HG02763 (cell line): ENCODE data around the gene B4GALT6.
"Not testable (repeated sequence)": the region's sequence is repeated elsewhere in the genome, so short reads cannot be mapped to it uniquely, and the experiment has no call there.

Experiments used
- ATAC-seq: cut with Tn5 transposase; IDR thresholded peaks from one replicate; pipeline ENCODE4 v1.9.1; 2021; ENCODE audit warnings: mild to moderate bottlenecking, moderate library complexity; ENCODE audit not compliant: unreplicated experiment

The B4GALT6 gene, protein sequence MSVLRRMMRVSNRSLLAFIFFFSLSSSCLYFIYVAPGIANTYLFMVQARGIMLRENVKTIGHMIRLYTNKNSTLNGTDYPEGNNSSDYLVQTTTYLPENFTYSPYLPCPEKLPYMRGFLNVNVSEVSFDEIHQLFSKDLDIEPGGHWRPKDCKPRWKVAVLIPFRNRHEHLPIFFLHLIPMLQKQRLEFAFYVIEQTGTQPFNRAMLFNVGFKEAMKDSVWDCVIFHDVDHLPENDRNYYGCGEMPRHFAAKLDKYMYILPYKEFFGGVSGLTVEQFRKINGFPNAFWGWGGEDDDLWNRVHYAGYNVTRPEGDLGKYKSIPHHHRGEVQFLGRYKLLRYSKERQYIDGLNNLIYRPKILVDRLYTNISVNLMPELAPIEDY

DNA sequence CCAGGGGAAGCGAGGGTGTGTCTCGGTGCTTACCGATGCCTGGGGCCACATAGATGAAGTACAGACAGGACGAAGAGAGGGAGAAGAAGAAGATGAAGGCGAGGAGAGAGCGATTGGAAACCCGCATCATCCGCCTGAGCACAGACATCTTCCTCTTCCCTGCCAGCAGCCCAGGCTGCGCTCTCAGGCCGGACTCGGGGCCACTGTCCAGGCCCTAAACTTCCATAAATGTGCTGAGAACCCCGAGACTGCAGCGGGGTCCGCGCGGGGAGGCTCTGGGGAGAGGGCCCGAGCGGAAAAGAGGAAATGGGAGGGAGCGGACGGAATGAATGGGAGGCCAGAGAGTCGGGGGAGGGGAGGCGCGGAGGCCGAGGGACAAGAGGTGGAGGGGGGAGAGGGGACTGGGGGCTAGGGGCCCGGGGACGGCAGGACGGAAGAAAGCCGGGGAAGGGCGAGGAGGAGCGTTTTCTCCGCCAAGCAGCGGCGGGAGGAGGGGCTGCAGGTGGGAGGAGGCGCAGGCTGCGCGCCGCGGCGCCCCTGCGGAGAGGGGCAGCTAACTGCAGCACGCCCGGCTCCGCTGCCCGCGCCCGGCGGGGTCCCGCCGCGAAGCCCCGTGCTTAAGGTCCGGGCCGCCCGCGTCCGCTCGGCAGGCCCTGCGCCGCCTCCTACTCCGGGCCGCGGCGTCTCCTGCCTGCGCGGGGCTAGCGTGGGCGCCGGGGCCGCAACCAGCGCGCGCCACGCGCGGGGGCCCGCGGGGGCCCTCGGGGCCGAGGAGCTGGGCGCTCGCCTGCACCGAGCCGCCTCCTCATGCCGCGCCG is at the start of gene B4GALT6:
Gene B4GALT6 (minus strand): TSS at position 303 of the 818 bp plus-strand sequence. CDS start 155 bp downstream, at position 148.
- peak; percentile 41 for ATAC-seq

DNA sequence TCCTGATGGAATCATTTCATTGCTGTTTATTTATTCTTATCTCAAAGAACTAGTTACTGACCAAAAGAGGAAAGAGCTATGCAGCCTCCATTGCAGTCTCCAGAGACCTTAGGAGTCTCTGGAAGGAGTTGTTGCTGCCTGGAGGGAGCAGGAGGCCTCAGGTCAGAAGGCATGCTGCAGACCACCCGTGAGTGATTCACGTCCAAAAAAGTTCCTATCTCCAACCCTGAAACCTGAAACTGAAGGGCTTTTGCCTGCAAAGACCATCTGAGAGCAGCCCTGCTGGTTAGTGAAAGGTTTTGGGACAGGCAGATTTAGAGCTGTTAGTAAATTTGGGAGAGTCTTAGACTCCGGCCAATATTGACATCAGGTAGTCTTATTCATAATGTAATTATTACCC is 47.2 kb upstream of the B4GALT6 start:
- no peak for ATAC-seq

DNA sequence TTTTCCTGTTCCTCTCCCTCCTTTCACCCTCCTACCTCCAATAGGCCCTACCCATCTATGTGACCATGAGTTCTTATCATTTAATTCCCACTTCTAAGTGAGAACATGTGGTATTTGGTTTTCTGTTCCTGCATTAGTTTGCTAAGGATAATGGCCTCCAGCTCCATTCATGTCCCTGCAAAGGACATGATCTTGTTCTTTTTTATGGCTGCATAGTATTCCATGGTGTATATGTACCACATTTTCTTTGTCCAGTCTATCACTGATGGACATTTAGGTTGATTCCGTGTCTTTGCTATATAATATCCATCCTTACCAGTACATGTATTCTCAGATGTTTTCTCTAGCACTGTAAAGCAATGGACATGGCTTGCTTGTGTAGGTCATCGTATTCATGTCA is 44.8 kb upstream of the B4GALT6 start:
- ATAC-seq: not testable (repeated sequence)

DNA sequence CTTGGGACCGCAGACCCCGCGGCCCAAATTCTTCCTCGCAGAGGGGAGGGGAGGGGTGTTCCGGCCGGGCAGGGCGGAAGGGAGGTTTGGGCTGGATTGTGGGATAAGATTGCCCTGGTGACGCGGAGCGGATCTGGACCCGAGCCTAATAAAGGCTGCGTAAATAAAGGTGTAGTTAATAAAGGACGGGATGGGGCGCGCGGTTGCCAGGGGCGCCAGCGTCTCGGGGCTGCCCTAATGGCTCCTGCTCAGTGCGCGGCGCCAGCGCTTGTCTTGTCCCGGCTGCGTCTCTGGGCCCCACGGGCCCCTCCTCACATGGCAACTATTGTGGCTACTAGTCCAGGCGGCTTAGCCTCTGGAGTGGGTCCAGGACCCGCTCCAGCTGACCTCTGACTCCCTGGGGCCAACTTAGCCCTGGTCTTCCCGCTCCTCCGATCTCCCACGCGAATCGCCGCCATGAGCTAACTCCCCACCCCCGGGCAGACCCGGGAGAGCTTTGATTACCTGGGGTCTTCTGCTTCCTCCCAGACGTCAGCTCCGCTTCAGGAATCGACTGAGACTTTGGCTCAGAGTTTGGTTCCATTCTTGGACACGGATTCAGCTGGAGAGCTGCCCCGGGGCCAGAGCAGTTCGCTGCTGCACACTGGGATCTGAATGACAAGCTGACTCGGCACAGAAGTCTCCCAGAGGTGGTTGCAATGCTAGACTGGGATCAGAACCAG is 39.8 kb upstream of the B4GALT6 start:
- ATAC-seq: no peak

DNA sequence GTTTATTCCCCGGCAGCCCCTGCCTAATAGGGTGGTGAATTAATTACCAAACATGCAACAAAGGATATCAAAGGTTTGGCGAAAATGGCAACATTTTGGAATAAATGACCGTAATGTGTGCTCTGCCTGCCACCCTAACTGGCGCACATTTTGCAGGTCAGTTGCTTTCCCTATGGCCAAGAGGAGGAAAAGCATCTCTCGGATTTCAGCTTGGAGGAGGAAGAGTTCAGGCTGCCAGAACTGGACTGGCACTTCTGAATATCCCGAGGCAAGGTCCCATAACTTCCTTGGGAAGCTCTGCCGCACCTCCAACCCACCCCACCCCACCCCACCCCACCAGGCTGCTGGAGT is 39.2 kb upstream of the B4GALT6 start:
- ATAC-seq: no peak

DNA sequence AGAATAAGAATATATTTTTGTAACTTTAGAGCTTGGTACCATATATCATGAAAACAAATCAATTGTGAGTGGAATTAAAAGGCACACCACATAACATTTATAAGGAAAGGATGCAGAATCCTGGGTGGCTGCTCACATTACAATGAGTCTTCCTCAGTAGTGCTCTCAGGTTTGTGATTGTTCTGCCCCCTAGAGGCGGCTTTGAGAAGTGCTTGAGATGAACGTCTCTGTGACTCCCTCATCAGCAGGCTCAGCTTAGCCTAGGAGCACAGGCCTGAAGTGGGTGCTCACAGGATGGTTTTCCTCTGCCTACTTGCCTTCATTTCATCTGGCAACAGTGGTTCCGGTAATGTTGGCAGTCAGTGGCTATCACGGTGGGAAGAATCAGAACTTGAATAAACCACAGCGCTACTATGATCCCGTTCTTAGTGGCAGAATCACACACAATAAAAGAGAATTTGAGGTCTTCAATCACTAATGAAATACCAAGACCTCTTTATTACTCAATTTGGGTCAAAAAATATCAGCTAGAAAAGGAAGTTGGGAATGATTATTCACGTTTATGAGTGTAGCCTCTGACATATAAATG is 38.1 kb upstream of the B4GALT6 start:
- ATAC-seq: peak; percentile 97

DNA sequence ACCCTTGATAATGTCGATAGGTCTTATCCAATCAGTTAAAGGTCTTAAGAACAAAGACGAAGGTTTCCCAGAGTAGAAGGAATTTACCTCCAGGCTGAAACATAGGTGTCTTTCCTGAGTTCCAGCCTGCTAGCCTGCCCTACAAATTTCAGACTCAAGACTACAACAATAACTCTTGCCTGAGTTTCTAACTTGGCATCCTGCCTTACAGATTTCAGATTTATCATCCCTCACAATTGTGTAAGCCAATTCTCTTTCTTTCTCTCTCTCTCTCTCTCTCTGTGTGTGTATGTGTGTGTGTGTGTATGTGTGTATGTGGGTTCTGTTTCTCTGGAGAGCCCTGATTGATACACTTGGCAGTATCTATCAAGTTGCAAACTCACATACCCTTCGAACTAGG is 37.2 kb upstream of the B4GALT6 start:
- ATAC-seq: no peak

DNA sequence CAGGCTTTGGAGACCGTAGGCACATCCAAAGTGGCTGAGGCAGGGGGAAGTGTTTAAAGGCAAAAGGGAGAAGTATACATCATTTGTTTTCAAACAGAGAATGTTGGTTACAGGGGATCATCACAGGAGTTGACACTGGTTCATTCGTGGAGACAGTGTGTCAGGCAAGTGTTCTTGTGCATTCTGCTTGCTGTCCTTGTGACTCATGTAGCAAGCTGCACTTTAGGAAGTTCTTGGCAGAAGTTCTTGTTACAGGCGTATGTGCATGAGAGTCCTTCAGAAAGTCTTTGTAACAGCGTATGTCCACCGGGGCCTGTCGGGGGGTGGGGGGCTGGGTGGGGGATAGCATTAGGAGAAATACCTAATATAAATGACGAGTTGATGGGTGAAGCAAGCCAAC is 36.5 kb upstream of the B4GALT6 start:
- ATAC-seq: no peak

DNA sequence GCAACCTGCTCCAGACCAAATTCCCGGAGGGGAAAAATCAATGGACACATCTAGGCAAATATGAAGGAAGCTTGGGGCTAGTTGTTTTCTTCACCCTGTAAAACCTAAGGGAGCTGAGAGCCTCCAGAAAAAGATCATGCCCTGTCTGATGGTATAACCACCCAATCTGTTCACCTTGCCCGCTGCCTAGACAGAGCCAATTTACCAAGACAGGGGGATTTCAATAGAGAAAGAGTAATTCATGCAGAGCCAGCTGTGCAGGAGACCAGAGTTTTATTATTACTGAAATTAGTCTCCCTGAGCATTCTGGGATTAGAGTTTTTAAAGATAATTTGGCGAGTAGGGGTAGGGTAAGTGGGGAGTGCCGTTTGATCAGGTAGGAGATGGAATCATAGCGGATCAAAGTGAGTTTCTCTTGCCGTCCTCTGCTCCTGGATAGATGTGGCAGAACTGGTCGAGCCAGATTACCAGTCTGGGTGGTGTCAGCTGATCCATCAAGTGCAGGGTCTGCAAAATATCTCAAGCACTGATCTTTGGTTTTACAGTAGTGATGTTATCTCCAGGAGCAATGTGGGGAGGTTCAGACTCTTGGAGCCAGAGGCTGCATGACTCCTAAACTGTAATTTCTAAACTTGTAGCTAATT is 35.1 kb upstream of the B4GALT6 start:
- no peak for ATAC-seq

DNA sequence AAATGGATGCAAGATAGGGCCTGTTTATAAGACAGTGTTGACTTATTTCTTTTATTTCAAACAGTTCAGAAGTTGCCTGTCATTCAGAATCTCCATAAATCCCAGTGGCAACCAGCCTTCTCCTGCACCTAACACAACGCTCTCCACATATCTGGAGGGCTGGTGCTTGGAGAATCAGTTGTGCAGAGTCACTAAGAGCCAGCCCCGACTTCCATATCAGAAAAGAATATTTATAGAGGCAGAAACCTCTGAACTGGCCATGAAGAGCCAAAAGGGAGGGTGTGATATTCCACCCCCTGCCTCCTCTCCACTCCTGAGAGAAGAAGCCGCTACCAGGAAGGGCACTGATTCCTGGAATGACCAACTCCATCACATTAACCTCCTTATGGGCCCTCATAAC is 34.0 kb upstream of the B4GALT6 start:
- ATAC-seq: no peak

DNA sequence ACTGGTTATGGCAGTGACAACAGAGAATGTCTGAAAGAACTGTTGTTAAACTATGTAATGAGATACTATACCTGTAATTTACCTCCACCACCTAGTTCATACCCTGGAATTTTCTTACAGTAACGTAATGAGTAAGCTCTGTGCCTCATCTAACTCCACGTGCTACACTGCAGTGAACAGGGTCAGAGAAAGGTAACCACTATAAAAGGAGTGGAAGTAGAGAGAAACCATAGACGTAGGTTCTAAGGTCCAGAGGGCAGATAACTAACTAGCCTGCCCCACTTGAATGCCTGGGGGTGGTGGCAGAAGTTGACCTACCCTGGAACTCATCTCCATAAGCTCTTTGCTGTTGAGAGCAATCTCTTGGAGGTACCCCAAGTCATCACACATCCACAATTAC is 32.0 kb upstream of the B4GALT6 start:
- no peak for ATAC-seq

DNA sequence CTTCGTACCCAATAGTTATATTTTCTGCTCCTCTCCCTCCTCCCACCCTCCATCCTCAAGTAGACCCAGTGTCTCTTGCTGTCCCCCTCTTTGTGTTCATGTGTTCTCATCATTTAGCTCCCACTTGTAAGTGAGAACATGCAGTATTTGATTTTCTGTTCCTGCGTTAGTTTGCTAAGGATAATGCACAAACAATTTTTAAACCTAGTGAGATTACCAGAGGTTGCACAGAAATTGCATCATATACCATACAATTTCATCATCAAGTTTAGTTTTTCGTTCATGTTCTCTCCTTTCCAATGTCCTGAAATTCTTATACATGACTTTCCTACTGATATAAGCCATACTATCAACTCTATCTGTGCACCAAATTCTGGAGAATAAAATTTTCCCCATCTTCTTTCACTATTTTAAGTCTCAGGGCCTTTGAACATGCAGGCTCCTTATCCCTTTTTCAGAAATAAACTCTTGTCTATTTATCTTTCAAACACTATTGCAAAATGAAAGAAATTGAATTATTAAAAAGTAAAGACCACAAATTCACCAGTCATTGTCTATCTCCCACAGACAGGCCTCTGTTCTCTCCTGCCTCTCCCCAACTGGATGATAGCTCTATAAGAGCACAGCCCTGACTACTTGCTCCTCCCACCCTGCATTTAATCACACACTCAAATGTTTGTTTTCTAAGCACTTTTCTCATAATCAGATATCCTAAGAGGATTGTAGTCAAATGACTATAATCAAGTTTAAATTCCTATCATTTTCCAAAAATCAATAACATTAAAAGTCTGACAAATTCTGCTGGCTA is 27.2 kb upstream of the B4GALT6 start:
- no peak for ATAC-seq

DNA sequence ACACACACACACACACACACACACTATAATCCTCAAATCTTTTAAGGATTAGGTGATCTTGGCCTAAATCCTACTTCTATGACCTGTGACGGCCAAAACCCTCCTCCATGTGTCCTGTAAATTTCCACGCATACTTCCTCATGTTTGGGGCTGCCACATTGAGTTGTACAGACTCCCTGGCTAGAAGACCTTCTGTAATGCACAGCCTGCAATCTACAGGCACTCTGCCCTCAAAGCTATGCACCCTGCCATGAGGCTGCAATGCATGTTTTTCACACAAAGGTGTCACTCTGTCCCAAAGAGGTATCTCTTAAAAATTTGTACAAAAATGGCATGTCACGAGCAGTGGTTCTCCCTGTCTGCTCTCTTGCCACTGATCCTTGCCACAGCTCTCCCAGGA is 26.4 kb upstream of the B4GALT6 start:
- ATAC-seq: no peak

DNA sequence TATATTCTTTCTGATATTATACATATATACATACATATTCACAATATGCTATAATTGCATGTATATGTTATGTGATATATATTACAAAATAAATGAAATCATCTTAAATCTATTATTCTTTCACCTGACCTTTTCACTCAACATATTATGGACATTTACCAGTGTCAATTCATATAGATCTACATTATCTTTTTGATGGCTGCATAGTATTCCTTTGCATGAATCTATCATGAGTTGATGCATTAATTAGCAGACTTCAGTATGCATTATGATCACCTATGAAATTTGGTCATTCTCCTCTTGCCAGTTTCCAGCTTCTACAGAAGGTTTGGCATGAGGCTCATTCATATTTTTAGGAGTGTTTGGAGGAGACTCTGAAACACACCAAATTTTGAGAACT is 23.4 kb upstream of the B4GALT6 start:
- no peak for ATAC-seq

DNA sequence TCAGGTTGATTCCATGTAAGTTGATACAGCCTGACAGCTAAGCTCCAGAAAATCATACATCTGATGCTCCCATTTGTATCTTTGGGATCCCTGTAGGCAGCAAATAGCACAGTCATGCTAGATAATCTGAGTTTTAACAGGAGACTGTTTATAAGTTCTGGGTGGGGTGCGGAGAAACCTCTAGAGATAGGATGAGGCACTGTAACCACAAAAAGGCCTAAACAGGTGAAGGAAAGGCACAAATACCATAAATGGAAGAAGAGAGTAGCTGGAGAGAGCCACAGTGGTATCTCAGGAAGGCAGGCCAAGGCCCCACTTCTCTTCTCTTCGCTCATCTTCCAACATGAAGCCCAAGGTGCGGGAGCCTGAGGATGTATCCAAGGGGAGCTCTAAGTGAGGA is 18.1 kb upstream of the B4GALT6 start:
- ATAC-seq: no peak

DNA sequence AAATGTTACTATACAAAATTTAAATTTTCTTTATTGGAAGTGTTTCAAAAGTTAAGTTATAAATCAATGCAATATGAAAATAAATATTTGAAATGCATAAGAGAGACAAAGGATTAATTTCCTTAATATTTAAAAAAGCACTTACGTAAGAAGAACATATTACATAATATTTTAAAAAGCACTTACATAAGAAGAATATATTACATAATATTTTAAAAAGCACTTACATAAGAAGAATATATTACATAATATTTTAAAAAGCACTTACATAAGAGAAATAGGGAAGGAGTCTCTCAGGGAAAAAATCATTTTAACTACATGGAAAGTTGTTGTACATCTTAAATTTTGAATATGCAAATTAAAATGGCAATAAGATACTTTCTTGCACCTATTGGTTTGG is 17.4 kb upstream of the B4GALT6 start:
- ATAC-seq: no peak

DNA sequence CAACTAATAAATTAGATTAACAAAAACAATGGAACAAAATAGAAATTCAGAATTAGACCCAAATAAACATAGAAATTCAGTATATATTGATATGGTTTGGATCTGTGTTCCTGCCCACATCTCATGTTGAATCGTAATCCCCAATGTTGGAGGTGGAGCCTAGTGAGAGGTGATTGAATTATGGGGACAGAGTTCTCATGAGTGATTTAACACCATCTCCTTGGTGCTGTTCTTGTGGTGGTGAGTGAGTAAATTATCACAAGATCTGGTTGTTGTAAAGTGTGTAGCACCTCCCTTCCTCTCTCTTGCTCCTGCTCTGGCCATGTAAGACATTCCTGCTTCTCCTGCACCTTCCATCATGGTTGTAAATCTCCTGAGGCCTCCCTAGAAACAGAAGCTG is 16.6 kb upstream of the B4GALT6 start:
- ATAC-seq: no peak

DNA sequence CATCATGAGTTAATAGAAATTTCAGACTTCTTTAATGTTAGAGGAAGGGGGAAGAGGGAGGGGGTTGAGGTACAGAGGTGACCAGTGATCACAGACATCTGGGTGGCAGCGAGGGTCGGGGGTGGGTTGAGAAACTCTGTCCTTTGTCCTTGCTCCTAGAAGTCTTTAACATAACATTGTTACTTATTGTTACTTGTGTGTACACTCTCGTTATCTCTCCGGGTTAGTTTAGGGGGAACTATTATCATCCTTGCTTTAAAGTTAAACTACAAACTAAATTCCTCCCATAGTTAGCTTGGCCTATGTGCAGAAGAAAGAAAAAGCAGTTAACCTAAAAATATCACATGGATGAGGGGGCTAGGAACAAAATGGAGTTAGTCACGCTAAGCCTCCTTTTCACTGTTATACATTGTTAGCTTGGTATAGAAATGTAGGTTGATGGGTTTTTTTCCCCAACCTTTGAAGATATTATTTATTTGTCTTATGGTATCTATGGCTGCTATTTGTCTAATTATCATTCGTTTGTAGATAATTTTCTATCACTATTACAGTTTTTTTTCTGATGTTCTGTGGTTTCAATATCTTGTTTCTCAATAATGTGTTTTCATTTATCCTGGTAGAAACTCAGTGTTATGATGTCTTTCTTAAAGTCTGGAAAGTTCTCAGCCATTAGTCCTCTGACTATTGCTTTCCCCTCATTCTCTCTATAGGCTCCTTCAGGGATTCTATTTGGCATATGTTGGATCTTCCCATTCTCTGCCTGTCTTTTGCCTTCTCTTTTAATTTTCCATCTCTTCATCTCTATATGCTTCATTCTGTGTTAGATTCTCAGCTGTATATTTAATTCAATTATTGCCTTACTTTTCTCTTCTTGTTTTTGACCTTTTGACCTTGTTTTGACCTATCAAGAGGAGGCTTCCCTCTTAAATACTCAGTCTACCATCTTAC is 13.2 kb upstream of the B4GALT6 start:
- no peak for ATAC-seq

DNA sequence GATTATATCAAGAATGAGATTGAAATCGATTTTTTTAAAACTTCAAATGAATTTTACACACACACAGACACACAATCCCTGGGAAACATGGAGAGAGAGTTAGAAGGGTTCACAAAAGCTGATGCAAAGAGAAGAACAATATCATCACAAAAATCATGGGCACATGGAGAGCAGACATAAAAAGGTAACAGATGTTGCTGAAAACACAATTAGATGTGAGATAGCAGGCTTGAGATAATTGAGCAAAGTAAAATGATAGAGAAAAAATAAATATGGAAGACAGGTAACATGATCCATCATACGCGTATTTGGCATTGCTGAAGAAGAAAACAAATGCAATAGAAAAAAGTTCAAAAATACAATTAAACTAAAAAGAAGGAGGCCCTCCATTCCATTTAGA is 11.6 kb upstream of the B4GALT6 start:
- ATAC-seq: no peak
